Fibroblast of peridontal ligament (primary cell): Measurements from ENCODE around the gene MYO15B.
"Not testable (repeated sequence)": the region's sequence is repeated elsewhere in the genome, so short reads cannot be mapped to it uniquely, and the experiment has no call there.

ENCODE experiments used
- DNase-seq: peaks from one replicate; pipeline ENCODE4 v3.0.0-alpha.2; 2010; ENCODE audit errors: extremely low read depth

MYO15B gene

DNA sequence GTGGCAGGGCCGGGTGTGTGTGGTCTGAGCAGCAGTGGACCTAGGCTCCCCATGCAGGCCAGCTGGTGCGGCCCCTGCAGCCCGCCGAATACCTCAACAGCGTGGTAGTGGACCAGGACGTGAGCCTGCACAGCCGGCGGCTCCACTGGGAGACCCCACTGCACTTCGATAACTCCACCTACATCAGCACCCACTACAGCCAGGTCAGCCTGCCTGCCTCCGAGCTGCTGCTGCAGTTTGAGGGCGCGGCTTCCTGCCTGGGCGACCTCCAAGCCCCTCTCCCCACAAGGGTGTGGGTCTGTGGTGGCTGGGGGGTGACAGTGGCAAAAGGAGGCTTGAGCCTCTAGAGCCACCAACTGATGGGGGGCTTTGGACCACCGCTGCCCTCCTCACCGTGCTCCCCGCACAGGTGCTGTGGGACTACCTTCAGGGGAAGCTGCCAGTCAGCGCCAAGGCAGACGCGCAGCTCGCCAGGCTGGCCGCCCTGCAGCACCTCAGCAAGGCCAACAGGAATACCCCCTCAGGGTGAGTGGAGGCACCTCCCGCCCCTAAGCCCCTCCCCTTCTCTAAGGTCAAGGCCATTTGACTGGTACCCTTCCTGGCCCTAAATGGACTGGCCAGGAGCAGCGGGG, 37.2 kb downstream of the MYO15B start:
- DNase-seq: no peak

DNA sequence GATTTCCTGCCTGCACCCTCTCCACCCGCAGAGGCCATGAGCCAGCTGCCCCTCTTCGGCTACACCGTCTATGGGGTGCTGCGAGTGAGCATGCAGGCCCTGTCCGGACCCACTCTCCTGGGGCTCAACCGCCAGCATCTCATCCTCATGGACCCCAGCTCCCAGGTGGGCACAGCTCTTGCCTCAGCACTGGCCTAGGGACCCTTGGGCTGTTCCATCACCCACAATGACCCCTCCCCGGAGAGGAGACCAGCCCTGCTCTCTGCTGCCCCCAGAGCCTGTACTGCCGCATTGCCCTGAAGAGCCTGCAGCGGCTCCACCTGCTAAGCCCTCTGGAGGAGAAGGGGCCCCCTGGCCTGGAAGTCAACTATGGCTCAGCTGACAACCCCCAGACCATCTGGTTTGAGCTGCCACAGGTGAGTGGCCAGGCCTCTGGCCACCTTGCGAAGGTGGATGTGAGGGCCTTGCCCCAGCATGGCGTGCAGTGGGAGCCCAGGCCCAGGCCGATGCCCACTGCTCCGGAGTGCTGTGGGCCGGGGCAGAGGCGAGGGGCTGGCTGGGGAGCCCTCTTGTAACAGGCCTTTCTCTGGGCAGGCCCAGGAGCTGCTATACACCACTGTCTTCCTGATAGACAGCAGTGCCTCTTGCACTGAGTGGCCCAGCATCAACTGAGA, 38.4 kb downstream of the MYO15B start:
- no peak for DNase-seq

DNA sequence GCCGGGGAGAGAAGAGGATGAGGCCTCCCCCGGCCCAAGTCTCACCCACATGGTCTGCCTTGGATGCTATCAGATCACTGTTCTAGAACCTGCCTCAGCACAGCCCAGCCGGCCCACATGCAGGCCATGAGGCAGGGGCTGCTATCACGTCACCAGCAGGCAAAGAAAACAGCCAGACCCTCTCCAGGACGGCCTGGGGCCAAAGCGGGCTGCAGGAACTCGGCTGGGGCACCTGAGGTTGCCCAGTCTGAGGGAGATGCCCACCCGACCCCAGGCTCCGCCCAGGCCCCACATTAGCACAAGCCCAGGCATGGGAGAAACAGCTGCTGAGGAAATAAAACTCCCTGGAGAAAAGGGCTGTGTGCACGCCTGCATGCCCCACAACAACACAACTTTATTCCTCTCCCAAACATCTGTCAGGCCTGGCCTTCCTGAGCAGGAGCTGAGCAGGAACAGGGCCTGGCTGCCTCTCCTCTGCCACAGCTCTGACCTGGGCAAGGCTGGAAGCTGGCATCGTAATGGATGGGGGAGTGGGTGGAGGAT, 39.0 kb downstream of the MYO15B start:
- DNase-seq: no peak

DNA sequence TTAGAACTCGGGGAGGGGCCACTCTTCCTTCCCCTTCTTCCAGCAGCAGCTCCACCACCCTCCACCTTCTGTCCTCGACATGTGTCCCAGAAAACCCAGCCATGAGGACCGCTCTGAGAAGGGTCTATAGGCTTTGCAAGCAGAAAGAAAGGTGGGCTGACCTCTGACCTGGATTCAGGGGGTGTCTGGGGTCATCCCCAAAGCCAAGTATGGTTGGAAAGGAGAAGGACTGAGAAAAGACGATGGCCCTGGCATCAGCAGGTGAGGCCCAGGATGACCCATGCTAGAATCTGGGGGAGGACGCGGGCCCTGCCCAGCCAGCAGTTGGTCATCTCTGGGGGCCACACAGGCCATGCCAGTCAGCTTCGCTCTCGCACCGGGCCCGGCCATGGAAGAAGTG, 39.5 kb downstream of the MYO15B start:
- no peak for DNase-seq

DNA sequence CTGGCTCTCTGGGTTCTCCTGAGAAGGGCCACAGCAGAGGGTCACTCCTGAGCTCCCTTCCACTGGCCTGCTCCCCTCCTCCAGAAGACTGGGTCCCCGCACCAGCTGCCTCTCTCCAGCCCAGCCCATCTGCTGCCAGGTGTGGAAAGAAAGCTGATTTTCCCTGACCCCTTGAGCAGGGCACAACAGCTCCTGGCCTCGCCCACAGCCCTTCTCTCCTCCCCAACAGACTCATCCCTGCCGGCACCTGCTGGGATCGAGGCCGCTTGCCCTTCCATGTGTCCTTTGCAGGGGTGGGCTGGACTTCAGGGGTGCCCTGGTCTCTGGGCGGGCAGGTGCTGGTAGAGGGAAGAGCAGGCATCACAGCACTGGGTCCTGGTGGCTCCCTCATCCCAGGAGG, 40.8 kb downstream of the MYO15B start:
- no peak for DNase-seq

DNA sequence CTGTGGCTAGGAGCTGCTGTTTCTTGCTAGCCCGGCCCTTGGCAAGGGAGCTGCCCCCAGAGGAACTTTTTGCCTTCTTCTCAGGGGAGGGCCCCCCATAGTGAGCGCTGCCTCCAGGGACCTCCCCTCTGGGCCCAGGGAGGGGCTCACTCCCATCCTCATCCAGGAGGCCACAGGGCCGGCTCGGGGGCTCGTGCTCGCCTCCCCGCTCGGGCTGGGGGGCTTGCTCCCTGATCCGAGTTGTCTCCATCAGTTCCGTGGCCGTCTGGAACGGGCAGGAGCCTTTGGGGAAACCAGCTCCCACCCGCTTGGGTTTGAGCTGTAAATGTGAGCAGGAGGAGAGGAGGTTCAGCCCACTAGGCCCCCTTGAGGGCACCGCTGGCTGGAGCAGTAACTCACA, 41.6 kb downstream of the MYO15B start:
- DNase-seq: no peak

DNA sequence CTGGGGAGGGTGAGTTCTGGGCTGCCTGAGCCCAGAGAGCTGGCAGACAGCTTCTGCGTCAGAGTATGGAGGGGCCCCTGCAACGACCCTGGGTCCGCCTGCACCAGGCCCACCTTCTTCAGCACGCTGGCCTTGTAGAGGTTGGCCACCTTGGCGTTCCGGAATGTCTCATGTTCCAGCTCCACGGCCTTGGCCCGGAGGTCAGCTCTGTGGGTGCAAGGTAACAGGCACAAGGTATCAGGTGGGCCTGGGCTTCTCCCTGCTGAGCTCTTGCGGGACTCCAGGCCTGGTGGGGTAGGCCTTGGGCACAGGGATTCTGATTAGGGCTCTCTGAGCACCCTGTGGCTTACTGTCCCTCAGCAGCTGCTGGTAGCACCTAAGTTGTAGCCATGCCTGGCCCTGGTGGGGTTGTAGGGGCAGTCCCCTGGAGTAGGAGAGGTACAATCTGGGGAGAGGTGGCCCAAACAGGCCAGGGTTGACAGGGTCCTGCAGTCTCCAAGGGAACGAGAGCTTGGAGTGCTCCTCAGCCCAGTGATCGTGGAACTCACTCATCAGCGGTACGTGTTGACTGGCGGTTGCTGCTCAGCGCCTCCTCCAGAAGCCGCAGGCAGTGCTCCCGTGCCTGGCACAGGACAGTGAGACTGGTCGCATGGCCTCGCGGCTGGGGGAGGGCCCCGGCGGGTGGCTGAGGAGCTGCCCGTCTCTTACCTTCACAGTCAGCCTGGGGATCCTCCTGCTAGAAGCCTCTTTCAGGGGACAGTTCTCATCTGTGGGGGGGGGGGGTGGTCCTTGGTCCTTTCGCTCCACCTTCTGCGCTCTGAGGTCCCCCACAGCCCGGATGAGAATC, 42.7 kb downstream of the MYO15B start:
- no peak for DNase-seq

DNA sequence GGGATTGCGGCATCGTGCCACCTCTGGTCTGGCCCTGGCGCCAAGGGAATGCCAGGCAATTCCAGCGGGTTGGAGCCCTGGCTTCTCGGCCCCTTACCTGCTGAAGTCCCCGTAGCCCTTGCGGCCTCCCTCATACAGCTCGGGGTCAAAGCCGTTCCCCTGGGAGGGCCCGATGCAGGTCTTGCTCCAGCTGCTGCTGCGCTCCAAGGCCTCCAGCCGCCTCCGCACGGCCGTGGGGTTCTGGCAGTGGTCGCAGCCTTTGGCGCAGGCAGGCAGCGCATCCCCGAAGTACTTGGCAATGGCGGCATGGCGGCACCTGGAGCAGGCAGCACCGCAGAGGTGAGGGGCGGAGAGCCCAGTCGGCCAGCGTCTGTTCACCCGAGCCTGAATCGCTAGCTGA, 43.8 kb downstream of the MYO15B start:
- no peak for DNase-seq

DNA sequence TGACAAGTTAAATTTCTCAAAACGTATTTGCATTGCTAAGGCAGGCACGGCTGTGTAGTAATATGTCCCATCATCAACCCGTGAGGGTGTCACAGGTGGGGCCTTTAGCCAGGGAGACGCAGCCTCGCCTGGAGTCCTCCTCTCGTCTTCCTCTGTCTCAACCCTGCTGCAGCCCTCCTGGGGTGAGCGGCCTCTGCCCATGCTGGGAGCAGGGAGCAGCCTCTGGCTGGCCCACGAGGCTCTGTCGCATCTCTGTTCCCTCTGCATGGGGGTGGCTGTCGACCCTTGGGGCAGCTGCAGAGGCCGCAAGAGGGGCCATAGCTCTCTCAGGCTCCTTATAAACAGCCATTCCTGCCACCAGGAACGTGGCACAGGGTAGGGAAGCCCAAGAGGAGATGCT, 44.8 kb downstream of the MYO15B start:
- DNase-seq: no peak

DNA sequence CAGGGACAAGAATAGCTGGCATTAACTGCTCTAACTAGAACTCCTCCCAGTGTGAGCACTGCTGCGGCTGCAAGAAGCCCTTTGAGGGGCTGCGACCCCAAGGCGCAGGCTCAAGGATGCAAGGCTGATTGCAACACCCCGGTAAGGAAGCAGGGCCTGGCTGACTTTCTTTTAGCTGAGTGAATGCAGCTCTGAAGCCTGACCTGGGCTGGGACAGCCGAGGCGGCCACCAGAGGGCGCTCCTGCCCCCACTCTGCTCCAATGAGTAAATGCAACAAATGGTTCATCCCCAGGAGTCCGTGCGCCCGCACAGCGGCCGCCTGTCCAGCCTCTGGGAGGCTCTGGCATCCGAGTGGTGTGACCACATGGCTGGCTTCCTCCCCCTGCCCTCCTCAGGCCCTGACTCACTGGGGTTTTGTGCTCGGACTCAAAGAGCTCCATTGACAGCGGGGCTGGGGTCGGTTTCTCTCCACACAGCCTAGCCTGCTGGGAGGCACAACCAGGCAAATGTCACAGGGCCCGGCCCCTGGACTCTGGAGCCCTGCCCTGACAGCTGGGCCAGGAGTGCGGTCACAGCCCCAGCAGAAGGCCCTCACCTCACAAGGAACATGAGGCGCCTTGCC, 45.4 kb downstream of the MYO15B start, which contains the start of gene SMIM5:
Gene SMIM5 (plus strand): TSS at position 572 of the 623 bp plus-strand sequence. CDS start 6,768 bp downstream, outside the sequence.
- DNase-seq: peak; percentile 86

DNA sequence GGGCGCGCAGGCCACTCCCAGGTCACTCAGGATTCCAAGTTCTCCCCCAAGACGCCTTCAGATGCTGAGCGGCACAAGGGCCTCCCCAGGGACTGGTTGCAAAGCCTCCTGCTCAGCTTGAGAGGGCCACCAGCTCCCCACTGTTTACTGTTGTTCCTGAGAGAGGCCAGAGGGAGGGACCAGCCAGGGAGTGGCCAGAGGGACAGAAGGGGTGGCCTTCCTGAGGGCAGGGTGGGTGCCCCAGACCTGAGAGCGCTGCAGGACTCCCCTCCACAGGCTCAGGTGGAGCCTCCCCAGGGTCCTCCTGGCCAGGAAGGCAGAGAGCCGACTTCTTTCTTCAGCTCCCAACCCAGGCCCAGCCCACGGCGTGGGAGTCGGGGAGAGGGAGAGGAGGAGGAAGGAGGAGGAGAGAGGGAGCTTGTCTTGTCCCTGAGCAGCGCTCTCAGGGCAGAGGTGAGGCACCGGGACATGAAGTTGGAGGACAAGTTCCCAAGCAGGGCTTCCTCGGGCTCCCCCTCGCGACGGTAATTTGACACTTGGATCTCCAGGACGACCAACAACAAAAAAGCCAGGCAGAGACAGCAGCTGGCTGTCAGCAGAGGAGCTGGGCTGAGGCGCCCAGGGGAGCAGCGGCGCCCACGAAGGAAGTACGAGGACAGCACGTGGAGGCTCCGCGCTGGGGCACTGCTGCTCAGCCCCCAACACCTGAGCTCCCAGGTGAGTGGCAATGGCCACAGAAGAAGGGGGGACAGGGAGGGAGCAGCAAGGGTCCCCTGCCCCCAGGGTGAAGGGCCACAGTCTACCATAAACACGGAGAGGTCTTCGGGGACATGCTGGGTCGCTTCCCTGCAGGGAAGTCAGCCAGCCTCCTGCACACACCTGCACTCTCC, 46.1 kb downstream of the MYO15B start:
- DNase-seq: peak; percentile 86

DNA sequence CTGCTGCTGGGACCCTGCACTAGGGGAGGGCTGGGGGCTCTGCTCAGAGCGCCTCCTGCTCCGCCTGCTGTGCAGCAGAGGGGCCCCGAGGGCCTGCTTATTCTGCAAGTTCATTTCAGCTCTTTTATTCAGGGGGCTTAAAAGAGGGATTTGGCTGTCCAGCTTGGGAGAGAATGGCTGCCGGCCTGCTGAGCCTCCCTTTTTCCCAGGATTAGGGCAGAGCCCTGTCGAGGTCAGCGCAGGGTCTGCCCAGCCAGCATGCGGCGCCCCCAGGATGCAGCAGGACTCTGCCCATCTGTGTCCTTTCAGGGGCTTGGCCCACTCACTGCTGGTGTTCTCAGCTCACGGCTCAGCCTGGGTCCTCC, 46.8 kb downstream of the MYO15B start:
- no peak for DNase-seq

DNA sequence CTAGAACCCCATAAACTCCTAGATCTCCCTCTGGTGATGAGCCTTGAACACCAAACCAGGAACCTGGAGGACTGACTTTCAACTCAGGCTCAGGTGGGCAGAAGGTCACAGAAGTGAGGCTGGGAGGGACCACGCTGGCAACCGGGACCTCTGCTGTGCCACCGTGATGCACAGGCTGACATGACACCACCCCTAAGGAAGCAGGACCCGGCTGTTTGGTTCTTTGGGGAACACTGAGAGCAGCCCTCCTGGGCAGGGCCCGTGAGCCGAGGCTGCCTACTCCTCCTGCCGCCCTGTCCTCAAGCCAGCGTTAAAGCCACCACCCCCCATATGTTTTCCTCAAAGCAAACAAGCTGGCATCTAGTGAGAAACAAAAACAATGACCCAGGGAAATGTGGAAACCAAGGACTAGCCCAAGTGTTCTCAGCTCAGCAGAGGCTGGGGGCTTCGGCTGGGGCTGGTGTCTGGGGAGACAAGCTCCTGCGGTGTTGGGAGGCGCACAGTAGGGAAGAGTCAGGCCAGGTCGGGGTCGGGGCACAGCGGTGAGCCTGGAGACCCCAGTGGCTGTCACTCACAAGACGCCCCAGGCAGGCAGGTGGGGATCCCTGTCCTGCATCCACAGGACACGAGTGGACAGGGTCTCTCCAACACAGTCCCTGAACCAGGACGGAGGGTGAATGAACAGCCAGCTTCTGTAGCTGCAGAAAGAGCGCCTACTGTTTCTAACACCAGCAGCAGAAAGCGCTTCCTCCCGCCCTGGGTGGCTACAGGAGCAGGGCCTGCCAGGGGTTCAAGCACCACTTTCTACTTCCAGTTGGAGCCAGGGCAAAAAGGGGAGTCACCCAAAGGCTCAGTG, 47.4 kb downstream of the MYO15B start:
- DNase-seq: no peak

DNA sequence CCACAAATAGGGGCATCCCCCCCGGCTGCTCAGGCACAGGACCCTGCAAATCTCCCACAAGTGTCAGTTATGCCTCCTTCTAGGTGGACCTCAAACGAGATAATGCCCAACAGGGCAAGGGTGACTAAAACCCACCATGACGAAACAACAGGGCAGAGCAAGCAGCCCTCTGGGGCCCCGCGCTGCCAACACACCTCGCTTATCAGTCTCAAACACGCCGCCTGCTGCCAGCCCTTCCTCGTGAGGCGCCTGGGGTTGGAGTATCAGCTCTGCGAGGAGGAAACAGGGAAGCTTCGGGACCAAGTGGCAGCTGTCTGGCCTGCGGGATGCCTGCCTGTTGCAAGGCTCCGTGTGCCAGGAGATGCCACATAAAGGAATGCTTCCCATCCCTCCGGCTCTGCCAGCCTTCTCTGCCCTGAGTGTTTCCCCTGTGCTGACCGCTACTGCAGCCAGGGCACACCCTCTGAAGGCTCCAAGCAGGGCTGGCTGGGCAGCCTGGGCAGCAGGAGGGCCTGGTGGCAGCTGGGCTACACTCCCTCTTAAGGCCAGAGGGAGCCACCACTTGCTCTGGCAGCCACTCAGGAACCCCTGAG, 48.1 kb downstream of the MYO15B start:
- DNase-seq: no peak

DNA sequence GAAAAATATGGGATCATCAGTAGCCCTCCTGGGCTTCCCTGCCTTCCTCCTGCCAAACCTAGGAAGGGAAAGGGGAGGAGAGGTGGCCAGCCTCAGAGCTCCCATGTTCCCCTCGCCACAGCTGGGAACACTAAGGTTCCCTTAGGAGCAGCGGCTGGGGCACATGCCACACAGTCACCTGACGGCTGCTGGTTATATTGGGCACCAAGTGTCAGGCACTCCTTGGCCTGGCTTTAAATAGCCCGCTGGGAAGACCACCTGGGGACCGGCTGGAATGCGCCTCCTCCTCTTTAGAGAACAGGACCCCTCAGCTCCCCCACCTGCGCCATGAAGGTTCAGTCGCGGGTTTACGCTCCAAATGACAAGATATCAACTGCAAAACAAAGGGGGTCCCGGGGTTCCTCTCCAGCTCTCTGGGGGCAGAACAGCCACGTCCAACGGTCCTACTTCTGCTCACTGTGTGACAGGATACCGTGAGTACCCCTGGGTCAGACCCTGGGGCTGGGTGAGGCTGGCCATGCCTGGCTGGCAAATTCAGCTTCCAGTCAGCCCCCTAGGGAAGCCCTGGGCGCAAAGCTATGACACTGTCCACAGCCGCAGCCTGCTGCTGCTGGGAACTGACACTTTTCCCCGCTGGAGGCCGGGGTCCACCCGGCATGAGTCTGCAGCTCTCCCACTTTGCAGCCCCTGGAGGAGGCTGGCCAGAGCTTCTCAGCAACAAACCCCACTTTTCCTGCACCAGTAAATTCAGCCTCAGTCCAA, 49.0 kb downstream of the MYO15B start:
- DNase-seq: no peak

DNA sequence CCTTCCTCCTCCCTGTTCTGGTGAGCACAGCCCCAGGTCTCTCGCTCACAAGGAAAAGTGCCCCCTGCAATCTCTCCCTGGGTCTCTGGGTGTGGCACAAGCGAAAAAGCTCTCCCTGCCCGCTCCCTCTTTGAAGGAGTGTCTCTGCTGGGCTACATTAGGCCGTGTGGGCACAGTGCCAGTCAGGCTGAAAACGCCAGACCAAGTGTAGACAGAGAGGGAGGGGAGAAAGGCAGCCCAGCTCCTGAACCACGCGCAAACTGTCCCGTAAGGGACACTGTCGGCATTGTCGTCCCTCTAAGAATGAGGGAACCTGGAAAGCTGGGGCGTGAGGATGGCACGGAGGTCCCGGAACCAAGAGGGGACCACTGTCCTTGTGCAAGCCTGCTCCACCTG, 49.5 kb downstream of the MYO15B start:
- no peak for DNase-seq

DNA sequence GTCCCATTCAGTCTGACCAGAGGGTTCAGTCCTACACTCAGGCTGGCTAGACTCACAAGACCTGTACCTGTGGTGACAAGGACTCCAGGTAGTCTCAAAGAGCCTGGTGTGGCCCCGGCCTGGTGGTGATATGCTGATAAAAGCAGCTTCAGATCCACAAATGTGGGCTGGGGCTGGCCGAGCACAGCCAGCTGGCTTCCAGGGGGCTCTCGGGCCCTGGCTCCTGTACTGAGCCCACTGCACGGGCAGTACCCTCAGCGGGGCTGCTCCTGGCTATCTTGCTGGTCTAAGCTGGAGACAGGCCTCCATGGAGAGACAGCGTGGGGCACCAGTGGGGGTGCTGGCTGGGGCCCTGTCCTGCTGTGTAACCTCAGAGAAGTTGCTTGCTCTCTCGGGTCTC, 50.0 kb downstream of the MYO15B start:
- DNase-seq: no peak

DNA sequence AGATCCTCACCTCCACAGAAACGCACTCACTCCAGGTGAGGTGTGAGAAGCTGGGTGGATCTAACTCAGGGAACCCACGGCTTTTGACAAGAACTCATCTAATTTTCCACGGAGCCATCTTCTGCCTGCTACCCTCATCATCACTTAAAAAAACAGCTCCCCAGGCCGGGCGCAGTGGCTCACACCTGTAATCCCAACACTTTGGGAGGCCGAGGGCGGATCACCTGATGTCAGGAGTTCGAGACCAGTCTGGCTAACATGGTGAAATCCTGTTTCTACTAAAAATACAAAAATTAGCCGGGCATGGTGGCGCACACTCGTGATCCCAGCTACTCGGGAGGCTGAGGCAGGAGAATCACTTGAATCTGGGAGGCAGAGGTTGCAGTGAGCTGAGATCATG, 50.4 kb downstream of the MYO15B start:
- not testable (repeated sequence) for DNase-seq

DNA sequence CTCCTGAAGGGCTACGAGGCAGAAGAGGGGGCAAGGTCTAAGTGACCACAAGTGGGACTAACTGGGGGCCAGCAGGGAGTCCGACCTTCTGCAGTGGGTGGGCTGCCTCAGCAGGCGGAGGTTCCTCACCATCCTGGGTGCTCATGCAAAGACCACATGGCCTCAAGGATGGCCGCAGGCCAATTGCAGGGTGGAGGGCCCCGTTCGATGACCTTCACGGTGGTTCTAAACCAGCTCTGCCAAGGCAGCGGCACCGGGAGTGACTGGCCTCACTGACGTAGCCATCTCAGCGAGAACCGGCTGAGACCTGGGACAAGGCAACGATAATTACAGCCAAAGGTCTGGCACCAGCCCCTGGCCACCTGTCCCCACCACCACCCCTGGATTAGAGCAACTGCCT, 51.3 kb downstream of the MYO15B start:
- DNase-seq: no peak
